Stomach (tissue), 9 donors: Measurements from ENCODE around the gene NTM. TPM values are rescaled to one million over a fixed set of nuclear protein-coding genes. Genes with fewer than 3 reads are reported as not detected.

ENCODE experiments used
- DNase-seq, 2 donors: peaks; one replicate each; pipeline versions ENCODE4 v3.0.0 to v3.0.0-alpha.2; 2013 to 2019
- H3K27ac ChIP-seq, 5 donors: fragments of 200-600 bp in 4 of 5; sonication (generic) in 4 of 5; one replicate each; pipeline ENCODE4 v1.5.1; 2013 to 2019; ENCODE audit warnings: mild to moderate bottlenecking in 1 of 5, moderate library complexity in 1 of 5
- H3K27me3 ChIP-seq, 3 donors: fragments of 200-600 bp; sonication (generic); one replicate each; pipeline ENCODE4 v1.5.1; 2017 to 2019; ENCODE audit warnings: mixed run types in 1 of 3
- H3K36me3 ChIP-seq, 4 donors: fragments of 200-600 bp; sonication (generic); 1 replicate in 3 of 4; 2 replicates in 1 of 4; pipeline ENCODE4 v1.5.1; 2016 to 2019
- H3K4me1 ChIP-seq, 4 donors: fragments of 200-600 bp; sonication (generic); one replicate each; pipeline ENCODE4 v1.5.1; 2016 to 2019
- H3K4me3 ChIP-seq, 4 donors: fragments of 200-600 bp; sonication (generic) in 3 of 4; one replicate each; pipeline ENCODE4 v1.5.1; 2016 to 2019; ENCODE audit warnings: mild to moderate bottlenecking in 1 of 4
- H3K9me3 ChIP-seq, 4 donors: fragments of 200-600 bp; sonication (generic); one replicate each; pipeline ENCODE4 v1.5.1; 2016 to 2019
- CTCF ChIP-seq, 7 experiments: fragments of 450-650 bp in 4 of 7; fragments of 200-600 bp in 3 of 7; sonication (generic) in 3 of 7; IDR thresholded peaks; one replicate each; pipeline ENCODE4 v1.5.1; 2016 to 2019; ENCODE audit warnings: antibody characterized with exemption in 7 of 7, control low read depth in 2 of 7, mild to moderate bottlenecking in 1 of 7
- EP300 ChIP-seq: sonication (generic); formaldehyde crosslinking; IDR thresholded peaks from one replicate; pipeline ENCODE4 v1.6.1; 2017; ENCODE audit warnings: antibody characterized with exemption
- POLR2A ChIP-seq, 4 donors: fragments of 450-650 bp; IDR thresholded peaks; one replicate each; pipeline ENCODE4 v1.6.1; 2016; ENCODE audit warnings: antibody characterized with exemption in 4 of 4, control low read depth in 2 of 4, mild to moderate bottlenecking in 1 of 4, moderate library complexity in 1 of 4
- POLR2AphosphoS5 ChIP-seq, 3 donors: sonication (generic); formaldehyde crosslinking; IDR thresholded peaks; one replicate each; pipeline ENCODE4 v1.6.1; 2016; ENCODE audit warnings: antibody characterized with exemption in 3 of 3
- WGBS, 5 donors: extraction: QIAGEN DNeasy Blood & Tissue Kit in 3 of 5; methylation state at CpG; one replicate each; pipeline versions ENCODE4 v1.1.5 to v1.1.7; 2013 to 2018; 5-methylcytosine and 5-hydroxymethylcytosine counted together
- intact Hi-C: fragments of 100-400 bp; cut with DNase I; formaldehyde crosslinking; loops from one replicate; pipeline ENCODE4 v1.15.1; 2023; ENCODE audit warnings: low total_unique reads
- polyA plus RNA-seq, 3 donors: library from polyadenylated mRNA; stranded (reverse); fragments of 200-250 nt; gene quantifications; one replicate each; pipeline ENCODE4 v1.2.3, GENCODE V29; 2013
- total RNA-seq, 5 donors: library from RNA; depleted of rRNA; stranded (reverse); fragments of >200 nt; gene quantifications; one replicate each; pipeline versions ENCODE4 v1.1.0 to v1.2.3, GENCODE V29; 2014 to 2016
- donor health status: healthy with polysubstance abuse.
- donor health status: Bipolar disorder and iron deficiency.
- donor health status: healthy.

Gene NTM
- total and polyA plus RNA-seq, 8 donors, result 0.50 to 8.4 (median 1.3) TPM; not detected in 3

- Histone ChIP-seq H3K36me3 (no peaks in the 10 kb centered on the region), H3K27ac (no peak overlapping the region), H3K4me1 (no peaks in the 10 kb centered on the region), H3K4me3 (no peak overlapping the region), H3K27me3 (peaks cover 0 to 3% (median 0%) of the 10 kb centered on the region in 3 donors), H3K9me3 (no peaks in the 10 kb centered on the region)
- intact Hi-C loops, result no loop called here
- no peak for DNase-seq
- TF ChIP-seq POLR2A (IDR thresholded peaks at IDR 0.05) (no peak), EP300 (no peak), CTCF (IDR thresholded peaks at IDR 0.05) (no peak), POLR2AphosphoS5 (IDR thresholded peaks at IDR 0.05) (no peak)
- 28 to 43% (median 30%) methylated on average over 5 of the region's 5 CpGs for WGBS, 5 donors
Measured at GRCh38 chr11:132263241-132263640, 892.8 kb downstream of the NTM start.

- Histone ChIP-seq H3K36me3 (no peaks in the 10 kb centered on the region), H3K27me3 (peaks cover 0 to 3% (median 0%) of the 10 kb centered on the region in 3 donors), H3K9me3 (no peaks in the 10 kb centered on the region), H3K4me1 (no peaks in the 10 kb centered on the region), H3K4me3 (no peak overlapping the region), H3K27ac (no peak overlapping the region)
- intact Hi-C loops, result no loop called here
- TF ChIP-seq EP300, result no peak
- TF ChIP-seq POLR2AphosphoS5 (IDR thresholded peaks at IDR 0.05), result no peak
- no peak for TF ChIP-seq POLR2A (IDR thresholded peaks at IDR 0.05)
- no peak for TF ChIP-seq CTCF (IDR thresholded peaks at IDR 0.05)
- no peak for DNase-seq
- WGBS, 5 donors, result 57 to 65% (median 59%) methylated on average over 4 of the region's 4 CpGs
Measured at GRCh38 chr11:132263875-132264274, 893.5 kb downstream of the NTM start.

GRCh38 chr11:132264616-132265015 is 894.2 kb downstream of the NTM start:
- no peak for DNase-seq
- Histone ChIP-seq H3K4me1 (no peaks in the 10 kb centered on the region), H3K27me3 (peaks cover 0 to 3% (median 0%) of the 10 kb centered on the region in 3 donors), H3K4me3 (no peak overlapping the region), H3K27ac (no peak overlapping the region), H3K9me3 (no peaks in the 10 kb centered on the region), H3K36me3 (no peaks in the 10 kb centered on the region)
- no peak for TF ChIP-seq EP300
- no peak for TF ChIP-seq POLR2AphosphoS5 (IDR thresholded peaks at IDR 0.05)
- TF ChIP-seq POLR2A (IDR thresholded peaks at IDR 0.05), result no peak
- no peak for TF ChIP-seq CTCF (IDR thresholded peaks at IDR 0.05)
- WGBS, 5 donors, result 74 to 95% (median 81%) methylated on average over 1 of the region's 1 CpG
- intact Hi-C loops, result no loop called here

GRCh38 chr11:132278801-132279574 is 908.6 kb downstream of the NTM start:
- Histone ChIP-seq H3K27me3 (peaks cover 0 to 5% (median 0%) of the 10 kb centered on the region in 3 donors), H3K36me3 (no peaks in the 10 kb centered on the region), H3K4me1 (no peaks in the 10 kb centered on the region), H3K9me3 (no peaks in the 10 kb centered on the region), H3K4me3 (no peak overlapping the region), H3K27ac (no peak overlapping the region)
- DNase-seq, result peak in 1 of 2 donors; percentile 50
- TF ChIP-seq POLR2A (IDR thresholded peaks at IDR 0.05) (no peak), CTCF (IDR thresholded peaks at IDR 0.05) (peak in 3 of 7 experiments; percentile 10 to 29 (median 17))
- intact Hi-C loops, result no loop called here
- WGBS, 5 donors, result 49 to 62% (median 58%) methylated on average over 6 of the region's 6 CpGs
